ENCODE measurements around the gene PMIS2.

The PMIS2 gene

GRCh38 chr19:35540356-35540927, 45.5 kb upstream of the PMIS2 start:
- no peak overlapping the region; the same call in 1 of the 2 replicates for H3K4me2 ChIP-seq (ENCODE audit: low read length)
- H3F3A ChIP-seq (ENCODE audit: insufficient read depth, low read length): no peaks in the 10 kb centered on the region
- no peak for TF ChIP-seq CTCF (IDR thresholded peaks at IDR 0.05; ENCODE audit: low read length)
- no peak for TF ChIP-seq EZH2 (IDR thresholded peaks at IDR 0.05; ENCODE audit: borderline replicate concordance, low read length)
- H3K9me3 ChIP-seq (ENCODE audit: low read length): no peaks in the 10 kb centered on the region
- H3K79me2 ChIP-seq (ENCODE audit: insufficient read depth, low read length): no peaks in the 10 kb centered on the region
- no peaks in the 10 kb centered on the region for H4K20me1 ChIP-seq (ENCODE audit: insufficient read depth, low read length)
- H3K4me1 ChIP-seq (ENCODE audit: insufficient read depth, low read length, severe bottlenecking): peaks cover 26% of the 10 kb centered on the region
- no peaks in the 10 kb centered on the region for H3K27me3 ChIP-seq (ENCODE audit: insufficient read depth, low read length)
- H3K27ac ChIP-seq (ENCODE audit: low read depth, low read length, poor library complexity, severe bottlenecking): peak overlapping the region; percentile 8
- H3K4me3 ChIP-seq (ENCODE audit: low read depth, low read length, poor library complexity, severe bottlenecking): no peak overlapping the region
- H3K9me2 ChIP-seq (ENCODE audit: low read depth, low read length): no peaks in the 10 kb centered on the region
- no peak overlapping the region for H3K9ac ChIP-seq (ENCODE audit: low read length)
- no peak overlapping the region for H2AFZ ChIP-seq (ENCODE audit: low read length)
- peaks cover 11% of the 10 kb centered on the region; the same call in 1 of the 2 replicates for H3K36me3 ChIP-seq (ENCODE audit: insufficient read depth, low read length)

- Histone ChIP-seq H3K36me3 (ENCODE audit: insufficient read depth, low read length) (peaks cover 11% of the 10 kb centered on the region; the same call in 1 of the 2 replicates), H3K79me2 (ENCODE audit: insufficient read depth, low read length) (no peaks in the 10 kb centered on the region), H3K4me2 (ENCODE audit: low read length) (no peak overlapping the region), H3K4me1 (ENCODE audit: insufficient read depth, low read length, severe bottlenecking) (peaks cover 38% of the 10 kb centered on the region), H2AFZ (ENCODE audit: low read length) (no peak overlapping the region), H3F3A (ENCODE audit: insufficient read depth, low read length) (no peaks in the 10 kb centered on the region), H3K4me3 (ENCODE audit: low read depth, low read length, poor library complexity, severe bottlenecking) (no peak overlapping the region), H3K27ac (ENCODE audit: low read depth, low read length, poor library complexity, severe bottlenecking) (no peak overlapping the region), H3K9me2 (ENCODE audit: low read depth, low read length) (no peaks in the 10 kb centered on the region), H3K27me3 (ENCODE audit: insufficient read depth, low read length) (no peaks in the 10 kb centered on the region), H3K9me3 (ENCODE audit: low read length) (no peaks in the 10 kb centered on the region), H3K9ac (ENCODE audit: low read length) (no peak overlapping the region), H4K20me1 (ENCODE audit: insufficient read depth, low read length) (no peaks in the 10 kb centered on the region)
- TF ChIP-seq EZH2 (IDR thresholded peaks at IDR 0.05; ENCODE audit: borderline replicate concordance, low read length) (no peak), CTCF (IDR thresholded peaks at IDR 0.05; ENCODE audit: low read length) (no peak)
These were observed 43.8 kb upstream of the PMIS2 start for GRCh38 chr19:35542209-35542608.

- no peaks in the 10 kb centered on the region for H3K79me2 ChIP-seq (ENCODE audit: insufficient read depth, low read length)
- H3K4me1 ChIP-seq (ENCODE audit: insufficient read depth, low read length, severe bottlenecking): peaks cover 38% of the 10 kb centered on the region
- H3K9ac ChIP-seq (ENCODE audit: low read length): no peak overlapping the region
- no peak overlapping the region for H3K27ac ChIP-seq (ENCODE audit: low read depth, low read length, poor library complexity, severe bottlenecking)
- H3K4me3 ChIP-seq (ENCODE audit: low read depth, low read length, poor library complexity, severe bottlenecking): peak overlapping the region; percentile 90
- TF ChIP-seq CTCF (IDR thresholded peaks at IDR 0.05; ENCODE audit: low read length): no peak
- TF ChIP-seq EZH2 (IDR thresholded peaks at IDR 0.05; ENCODE audit: borderline replicate concordance, low read length): no peak
- H2AFZ ChIP-seq (ENCODE audit: low read length): no peak overlapping the region
- H3K9me3 ChIP-seq (ENCODE audit: low read length): no peaks in the 10 kb centered on the region
- H3K4me2 ChIP-seq (ENCODE audit: low read length): no peak overlapping the region
- H3K27me3 ChIP-seq (ENCODE audit: insufficient read depth, low read length): no peaks in the 10 kb centered on the region
- peaks cover 11% of the 10 kb centered on the region; the same call in 1 of the 2 replicates for H3K36me3 ChIP-seq (ENCODE audit: insufficient read depth, low read length)
- no peaks in the 10 kb centered on the region for H3F3A ChIP-seq (ENCODE audit: insufficient read depth, low read length)
- no peaks in the 10 kb centered on the region for H3K9me2 ChIP-seq (ENCODE audit: low read depth, low read length)
- H4K20me1 ChIP-seq (ENCODE audit: insufficient read depth, low read length): no peaks in the 10 kb centered on the region
These were observed 42.5 kb upstream of the PMIS2 start for GRCh38 chr19:35543280-35544109.

All from OCI-LY1 (cell line).